Measurements from ENCODE around the gene DCBLD1.

The DCBLD1 gene

GRCh38 chr6:117469791-117470190 lies 12.7 kb upstream of the DCBLD1 start:
- DNase-seq (ENCODE audit: low read depth, low spot score) = no peak

- DNase-seq (ENCODE audit: low read depth, low spot score) = no peak
Measured at GRCh38 chr6:117472667-117473066, 9.8 kb upstream of the DCBLD1 start.

- no peak for DNase-seq (ENCODE audit: low read depth, low spot score)
Measured at GRCh38 chr6:117473401-117473800, 9.1 kb upstream of the DCBLD1 start.

- DNase-seq (ENCODE audit: low read depth, low spot score) = no peak
Measured at GRCh38 chr6:117477988-117478852, 4.3 kb upstream of the DCBLD1 start.

GRCh38 chr6:117478853-117479231 lies 3.6 kb upstream of the DCBLD1 start:
- no peak for DNase-seq (ENCODE audit: low read depth, low spot score)

GRCh38 chr6:117480651-117481050 lies 1.8 kb upstream of the DCBLD1 start:
- DNase-seq (ENCODE audit: low read depth, low spot score) = no peak

- no peak for DNase-seq (ENCODE audit: low read depth, low spot score)
Measured at GRCh38 chr6:117481278-117481925, 1.1 kb upstream of the DCBLD1 start.

GRCh38 chr6:117481926-117482239 lies 591 bp upstream of the DCBLD1 start:
- DNase-seq (ENCODE audit: low read depth, low spot score) = no peak

GRCh38 chr6:117483004-117483644 lies 650 bp downstream of the DCBLD1 start:
- DNase-seq (ENCODE audit: low read depth, low spot score) = no peak

- DNase-seq (ENCODE audit: low read depth, low spot score) = no peak
Measured at GRCh38 chr6:117483645-117484016, 1.2 kb downstream of the DCBLD1 start.

GRCh38 chr6:117484052-117484646 lies 1.7 kb downstream of the DCBLD1 start:
- DNase-seq (ENCODE audit: low read depth, low spot score) = no peak

GRCh38 chr6:117485433-117485832 lies 3.0 kb downstream of the DCBLD1 start:
- DNase-seq (ENCODE audit: low read depth, low spot score) = no peak

- no peak for DNase-seq (ENCODE audit: low read depth, low spot score)
Measured at GRCh38 chr6:117487821-117488220, 5.3 kb downstream of the DCBLD1 start.

GRCh38 chr6:117489003-117489402 lies 6.5 kb downstream of the DCBLD1 start:
- no peak for DNase-seq (ENCODE audit: low read depth, low spot score)

- no peak for DNase-seq (ENCODE audit: low read depth, low spot score)
Measured at GRCh38 chr6:117491916-117492315, 9.4 kb downstream of the DCBLD1 start.

GRCh38 chr6:117493470-117493869 lies 11.0 kb downstream of the DCBLD1 start:
- DNase-seq (ENCODE audit: low read depth, low spot score) = no peak

GRCh38 chr6:117494283-117494682 lies 11.8 kb downstream of the DCBLD1 start:
- DNase-seq (ENCODE audit: low read depth, low spot score) = no peak

GRCh38 chr6:117494694-117495318 lies 12.3 kb downstream of the DCBLD1 start:
- no peak for DNase-seq (ENCODE audit: low read depth, low spot score)

GRCh38 chr6:117495425-117495824 lies 13.0 kb downstream of the DCBLD1 start:
- no peak for DNase-seq (ENCODE audit: low read depth, low spot score)

- no peak for DNase-seq (ENCODE audit: low read depth, low spot score)
Measured at GRCh38 chr6:117495869-117496268, 13.4 kb downstream of the DCBLD1 start.

GRCh38 chr6:117496383-117496990 lies 14.0 kb downstream of the DCBLD1 start:
- DNase-seq (ENCODE audit: low read depth, low spot score) = no peak

- DNase-seq (ENCODE audit: low read depth, low spot score) = no peak
Measured at GRCh38 chr6:117497237-117497636, 14.8 kb downstream of the DCBLD1 start.

All from smooth muscle cell of the brain vasculature (primary cell).